ENCODE results near the gene FRMD5.

Gene FRMD5

DNA sequence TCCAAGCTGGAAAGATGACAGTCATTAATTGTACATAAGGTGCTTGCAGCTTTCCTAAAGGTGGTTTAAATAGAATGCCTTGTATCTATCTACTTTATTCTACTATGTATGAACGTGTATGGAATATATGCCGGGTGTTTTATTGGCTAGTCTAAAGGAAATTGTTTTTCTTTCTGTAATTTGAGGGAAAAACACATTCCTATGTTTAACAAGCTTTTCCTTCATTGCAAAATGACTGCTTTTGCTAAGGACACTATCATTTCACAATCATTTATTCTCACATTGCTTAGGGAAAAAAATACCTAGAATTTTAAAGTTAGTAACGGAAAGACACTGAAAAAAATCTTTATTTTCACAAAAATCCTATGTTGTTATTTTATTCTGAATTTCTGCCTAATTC lies 226.5 kb downstream of the FRMD5 start:
- DNase-seq (ENCODE audit: low spot score): no peak
- in situ Hi-C loops (cut with MboI; ENCODE audit: low pct_unique_long_range_greater_than_20kb, low sequenced_read_pairs, unreplicated experiment): no loop called here
- TF ChIP-seq, protein P1, sequence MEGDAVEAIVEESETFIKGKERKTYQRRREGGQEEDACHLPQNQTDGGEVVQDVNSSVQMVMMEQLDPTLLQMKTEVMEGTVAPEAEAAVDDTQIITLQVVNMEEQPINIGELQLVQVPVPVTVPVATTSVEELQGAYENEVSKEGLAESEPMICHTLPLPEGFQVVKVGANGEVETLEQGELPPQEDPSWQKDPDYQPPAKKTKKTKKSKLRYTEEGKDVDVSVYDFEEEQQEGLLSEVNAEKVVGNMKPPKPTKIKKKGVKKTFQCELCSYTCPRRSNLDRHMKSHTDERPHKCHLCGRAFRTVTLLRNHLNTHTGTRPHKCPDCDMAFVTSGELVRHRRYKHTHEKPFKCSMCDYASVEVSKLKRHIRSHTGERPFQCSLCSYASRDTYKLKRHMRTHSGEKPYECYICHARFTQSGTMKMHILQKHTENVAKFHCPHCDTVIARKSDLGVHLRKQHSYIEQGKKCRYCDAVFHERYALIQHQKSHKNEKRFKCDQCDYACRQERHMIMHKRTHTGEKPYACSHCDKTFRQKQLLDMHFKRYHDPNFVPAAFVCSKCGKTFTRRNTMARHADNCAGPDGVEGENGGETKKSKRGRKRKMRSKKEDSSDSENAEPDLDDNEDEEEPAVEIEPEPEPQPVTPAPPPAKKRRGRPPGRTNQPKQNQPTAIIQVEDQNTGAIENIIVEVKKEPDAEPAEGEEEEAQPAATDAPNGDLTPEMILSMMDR (IDR thresholded peaks at IDR 0.05; ENCODE audit: extremely low read depth, insufficient read depth, missing control alignments): no peak

DNA sequence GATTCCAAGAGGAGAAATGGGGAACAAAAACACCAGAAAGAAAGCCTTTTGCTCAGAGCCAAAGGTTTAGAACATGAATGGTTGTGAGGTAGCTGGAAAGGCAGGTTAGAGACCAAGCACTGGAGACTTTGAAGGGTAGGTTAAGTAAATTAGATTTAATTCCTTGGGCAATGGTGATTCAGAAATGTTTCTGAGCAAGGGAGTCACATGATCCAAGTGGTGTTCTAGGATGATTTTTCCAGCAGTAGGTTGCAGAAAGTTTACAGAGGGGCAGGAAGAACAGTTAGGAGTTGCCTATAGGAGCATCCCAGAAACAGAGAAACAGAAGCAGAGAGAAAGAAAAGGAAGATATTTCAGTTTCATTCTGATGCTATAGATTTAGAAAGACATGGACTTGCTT lies 228.4 kb downstream of the FRMD5 start:
- TF ChIP-seq, protein P1 (IDR thresholded peaks at IDR 0.05; ENCODE audit: extremely low read depth, insufficient read depth, missing control alignments): no peak
- no peak for DNase-seq (ENCODE audit: low spot score)
- in situ Hi-C loops (cut with MboI; ENCODE audit: low pct_unique_long_range_greater_than_20kb, low sequenced_read_pairs, unreplicated experiment): no loop called here

DNA sequence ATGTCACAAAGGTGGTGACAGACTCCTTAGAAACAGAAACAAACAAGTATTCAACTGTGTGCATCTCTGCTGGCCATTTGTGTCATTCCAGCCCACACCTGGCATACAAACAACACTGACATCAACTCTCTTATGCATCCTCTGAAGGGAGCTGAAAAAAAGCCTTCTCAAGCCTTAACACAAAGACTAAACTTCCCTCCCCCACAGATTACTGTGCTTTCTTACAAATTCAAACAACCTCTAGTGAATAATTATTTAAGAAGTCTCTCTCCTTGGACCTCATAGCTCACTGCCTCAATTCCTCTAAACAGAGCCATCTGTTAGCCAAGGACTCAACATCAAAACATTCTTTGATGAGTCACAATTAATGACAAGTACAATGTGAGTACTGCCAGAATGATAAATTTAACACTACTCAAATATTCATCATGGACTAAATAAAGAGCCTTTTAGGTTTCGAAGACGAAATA lies 236.2 kb downstream of the FRMD5 start:
- in situ Hi-C loops (cut with MboI; ENCODE audit: low pct_unique_long_range_greater_than_20kb, low sequenced_read_pairs, unreplicated experiment): no loop called here
- no peak for DNase-seq (ENCODE audit: low spot score)
- TF ChIP-seq, protein P1 (IDR thresholded peaks at IDR 0.05; ENCODE audit: extremely low read depth, insufficient read depth, missing control alignments): no peak

DNA sequence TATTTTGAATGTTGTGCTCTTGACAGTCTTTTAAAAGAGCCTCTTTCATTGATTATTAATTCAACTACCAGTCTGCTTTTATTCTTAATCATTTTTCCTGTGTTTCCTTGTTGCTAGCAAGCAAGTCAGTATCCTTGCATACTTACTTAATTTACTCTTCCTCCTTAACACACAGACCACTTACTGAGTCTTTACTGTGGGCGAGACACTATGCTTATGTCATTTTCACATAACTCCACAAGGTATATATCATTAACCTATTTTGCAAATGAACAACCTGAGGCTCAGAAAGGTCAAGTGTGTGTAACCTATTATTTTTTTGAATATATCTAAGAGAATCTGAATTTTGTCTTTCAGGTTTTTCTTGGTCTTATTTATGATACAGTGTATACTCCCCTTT lies 237.3 kb downstream of the FRMD5 start:
- DNase-seq (ENCODE audit: low spot score): no peak
- TF ChIP-seq, protein P1 (IDR thresholded peaks at IDR 0.05; ENCODE audit: extremely low read depth, insufficient read depth, missing control alignments): no peak
- in situ Hi-C loops (cut with MboI; ENCODE audit: low pct_unique_long_range_greater_than_20kb, low sequenced_read_pairs, unreplicated experiment): no loop called here

DNA sequence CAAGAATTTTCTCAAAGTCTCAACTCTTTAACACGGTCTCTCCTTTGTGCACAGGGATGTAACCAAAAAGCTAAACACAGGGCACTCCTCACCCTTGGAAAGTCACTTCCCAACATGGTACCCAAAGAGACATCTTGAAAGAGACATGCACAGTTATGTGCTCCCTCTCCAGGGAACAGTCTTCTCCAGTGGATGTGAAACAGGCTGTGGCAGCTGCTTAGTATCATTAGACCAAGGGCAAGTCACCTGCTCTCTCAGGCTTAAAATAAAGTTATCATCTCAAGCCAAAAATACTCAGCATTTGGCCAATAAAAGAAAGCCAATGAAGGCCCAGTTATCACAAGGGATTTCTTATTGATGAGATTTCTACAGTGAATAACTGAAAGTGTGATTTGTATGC lies 239.9 kb downstream of the FRMD5 start:
- in situ Hi-C loops (cut with MboI; ENCODE audit: low pct_unique_long_range_greater_than_20kb, low sequenced_read_pairs, unreplicated experiment): no loop called here
- DNase-seq (ENCODE audit: low spot score): no peak
- TF ChIP-seq, protein P1 (IDR thresholded peaks at IDR 0.05; ENCODE audit: extremely low read depth, insufficient read depth, missing control alignments): no peak

DNA sequence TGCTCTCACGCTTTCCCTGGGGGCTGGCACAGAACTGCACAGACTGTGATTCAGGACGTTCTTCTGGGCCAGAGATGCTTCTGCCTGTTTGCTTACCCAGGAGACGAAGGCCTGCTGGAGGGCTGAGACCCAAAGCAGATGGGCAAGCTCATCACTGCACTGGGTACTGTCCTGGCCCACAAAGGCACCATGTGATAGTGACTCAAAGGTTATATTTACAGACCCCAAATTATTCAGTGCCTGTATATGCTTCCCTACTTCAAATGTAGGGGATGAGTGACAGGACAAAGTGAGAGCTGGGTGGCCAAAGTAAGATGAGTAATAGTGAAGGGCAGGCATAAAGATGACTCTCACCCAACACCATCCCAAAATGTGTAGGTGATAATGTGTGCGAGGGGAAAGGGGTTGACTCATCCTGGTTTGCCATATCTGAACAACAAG lies 240.9 kb downstream of the FRMD5 start:
- TF ChIP-seq, protein P1 (IDR thresholded peaks at IDR 0.05; ENCODE audit: extremely low read depth, insufficient read depth, missing control alignments): no peak
- no peak for DNase-seq (ENCODE audit: low spot score)
- in situ Hi-C loops (cut with MboI; ENCODE audit: low pct_unique_long_range_greater_than_20kb, low sequenced_read_pairs, unreplicated experiment): no loop called here

DNA sequence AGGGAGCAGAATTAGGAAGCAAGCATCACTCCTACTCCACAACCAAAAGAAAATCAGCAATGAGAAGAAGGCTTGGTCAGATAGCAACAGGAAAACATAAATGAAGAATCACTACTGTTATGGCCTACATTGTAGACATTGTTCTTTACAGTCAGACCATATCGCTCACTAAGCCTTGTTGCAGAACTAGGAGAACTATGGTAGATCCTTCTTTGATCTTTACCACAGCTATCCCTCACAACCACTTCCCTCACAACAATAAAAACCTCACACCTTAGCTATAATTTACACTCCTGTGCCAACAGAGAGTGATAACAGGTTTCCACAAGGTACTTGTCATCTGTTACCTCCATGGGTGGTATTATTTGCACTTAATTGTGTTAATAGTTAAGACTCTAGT lies 241.7 kb downstream of the FRMD5 start:
- in situ Hi-C loops (cut with MboI; ENCODE audit: low pct_unique_long_range_greater_than_20kb, low sequenced_read_pairs, unreplicated experiment): no loop called here
- TF ChIP-seq, protein P1 (IDR thresholded peaks at IDR 0.05; ENCODE audit: extremely low read depth, insufficient read depth, missing control alignments): no peak
- no peak for DNase-seq (ENCODE audit: low spot score)
